HL-60 (cell line): Measurements from ENCODE around the gene SHROOM3.

Experiments used
- DNase-seq, 2 experiments: peaks; one replicate each; pipeline ENCODE4 v3.0.0-alpha.2; 2010 to 2020; ENCODE audit warnings: low read depth in 1 of 2, low spot score in 1 of 2
- H3K27ac ChIP-seq: fragments of 250-450 bp; sonication (Bioruptor Pico); replicated peaks from 2 replicates; pipeline ENCODE4 v1.5.1; 2020; ENCODE audit warnings: mild to moderate bottlenecking, moderate library complexity
- H3K27me3 ChIP-seq: fragments of 250-450 bp; sonication (Bioruptor Pico); 2 replicates; pipeline ENCODE4 v1.5.1; 2021; ENCODE audit warnings: mild to moderate bottlenecking, moderate library complexity; ENCODE audit not compliant: insufficient read depth, poor library complexity, severe bottlenecking
- H3K4me3 ChIP-seq: replicated peaks from 2 replicates; pipeline ENCODE4 v1.5.1; 2011; ENCODE audit warnings: mild to moderate bottlenecking, control low read depth, low read length; ENCODE audit not compliant: insufficient read depth
- CTCF ChIP-seq: IDR thresholded peaks from one replicate; pipeline ENCODE4 v1.5.1; 2011; ENCODE audit warnings: low read length, control low read depth, inconsistent platforms; ENCODE audit not compliant: insufficient read depth
- GABPA ChIP-seq: IDR thresholded peaks from 2 replicates; pipeline ENCODE4 v1.6.1; 2012; ENCODE audit warnings: low read depth
- POLR2AphosphoS5 ChIP-seq: IDR thresholded peaks from 2 replicates; pipeline ENCODE4 v1.6.1; 2012; ENCODE audit warnings: low read depth
- SPI1 ChIP-seq: IDR thresholded peaks from 2 replicates; pipeline ENCODE4 v1.6.1; 2012; ENCODE audit warnings: low read depth, mild to moderate bottlenecking, borderline replicate concordance
- TF ChIP-seq, protein P1 (sequence below): IDR thresholded peaks from 2 replicates; pipeline ENCODE4 v1.6.1; 2012; ENCODE audit warnings: low read depth; ENCODE audit not compliant: insufficient replicate concordance

SHROOM3 gene

GRCh38 chr4:76457885-76458284 is 22.9 kb downstream of the SHROOM3 start:
- no peak overlapping the region for H3K27ac ChIP-seq

GRCh38 chr4:76458297-76458696 is 23.3 kb downstream of the SHROOM3 start:
- TF ChIP-seq SPI1 (no peak), GABPA (no peak), POLR2AphosphoS5 (no peak), CTCF (no peak)
- TF ChIP-seq, protein P1, sequence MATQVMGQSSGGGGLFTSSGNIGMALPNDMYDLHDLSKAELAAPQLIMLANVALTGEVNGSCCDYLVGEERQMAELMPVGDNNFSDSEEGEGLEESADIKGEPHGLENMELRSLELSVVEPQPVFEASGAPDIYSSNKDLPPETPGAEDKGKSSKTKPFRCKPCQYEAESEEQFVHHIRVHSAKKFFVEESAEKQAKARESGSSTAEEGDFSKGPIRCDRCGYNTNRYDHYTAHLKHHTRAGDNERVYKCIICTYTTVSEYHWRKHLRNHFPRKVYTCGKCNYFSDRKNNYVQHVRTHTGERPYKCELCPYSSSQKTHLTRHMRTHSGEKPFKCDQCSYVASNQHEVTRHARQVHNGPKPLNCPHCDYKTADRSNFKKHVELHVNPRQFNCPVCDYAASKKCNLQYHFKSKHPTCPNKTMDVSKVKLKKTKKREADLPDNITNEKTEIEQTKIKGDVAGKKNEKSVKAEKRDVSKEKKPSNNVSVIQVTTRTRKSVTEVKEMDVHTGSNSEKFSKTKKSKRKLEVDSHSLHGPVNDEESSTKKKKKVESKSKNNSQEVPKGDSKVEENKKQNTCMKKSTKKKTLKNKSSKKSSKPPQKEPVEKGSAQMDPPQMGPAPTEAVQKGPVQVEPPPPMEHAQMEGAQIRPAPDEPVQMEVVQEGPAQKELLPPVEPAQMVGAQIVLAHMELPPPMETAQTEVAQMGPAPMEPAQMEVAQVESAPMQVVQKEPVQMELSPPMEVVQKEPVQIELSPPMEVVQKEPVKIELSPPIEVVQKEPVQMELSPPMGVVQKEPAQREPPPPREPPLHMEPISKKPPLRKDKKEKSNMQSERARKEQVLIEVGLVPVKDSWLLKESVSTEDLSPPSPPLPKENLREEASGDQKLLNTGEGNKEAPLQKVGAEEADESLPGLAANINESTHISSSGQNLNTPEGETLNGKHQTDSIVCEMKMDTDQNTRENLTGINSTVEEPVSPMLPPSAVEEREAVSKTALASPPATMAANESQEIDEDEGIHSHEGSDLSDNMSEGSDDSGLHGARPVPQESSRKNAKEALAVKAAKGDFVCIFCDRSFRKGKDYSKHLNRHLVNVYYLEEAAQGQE: no peak
- Histone ChIP-seq H3K4me3 (no peak overlapping the region), H3K27ac (no peak overlapping the region), H3K27me3 (peaks cover 2% of the 10 kb centered on the region)
- no peak for DNase-seq

More at GRCh38 chr4:76457885-76458284, 22.9 kb downstream of the SHROOM3 start:
- no peak for DNase-seq
- H3K4me3 ChIP-seq: no peak overlapping the region
- TF ChIP-seq GABPA (no peak), CTCF (no peak), POLR2AphosphoS5 (no peak), SPI1 (no peak)
- TF ChIP-seq, protein P1: no peak
- H3K27me3 ChIP-seq: peaks cover 2% of the 10 kb centered on the region

GRCh38 chr4:76458825-76459224 is 23.8 kb downstream of the SHROOM3 start:
- DNase-seq: no peak
- Histone ChIP-seq H3K27me3 (peaks cover 2% of the 10 kb centered on the region), H3K27ac (no peak overlapping the region), H3K4me3 (no peak overlapping the region)
- TF ChIP-seq SPI1: no peak
- no peak for TF ChIP-seq CTCF
- no peak for TF ChIP-seq GABPA
- TF ChIP-seq POLR2AphosphoS5: no peak
- TF ChIP-seq, protein P1: no peak
